Brain microvascular endothelial cell (primary cell): ENCODE measurements around the gene ITGBL1.

ENCODE experiments used
- DNase-seq: peaks from one replicate; pipeline ENCODE4 v3.0.0-alpha.2; 2020
- H3K27ac ChIP-seq: fragments of 250-450 bp; sonication (Bioruptor Pico); 2 replicates; pipeline ENCODE4 v1.5.1; 2020; ENCODE audit warnings: mild to moderate bottlenecking, moderate library complexity
- H3K27me3 ChIP-seq: fragments of 250-450 bp; sonication (Bioruptor Pico); replicated peaks from 2 replicates; pipeline ENCODE4 v1.5.1; 2020; ENCODE audit warnings: mild to moderate bottlenecking
- H3K36me3 ChIP-seq: fragments of 250-450 bp; sonication (Bioruptor Pico); replicated peaks from 2 replicates; pipeline ENCODE4 v1.5.1; 2020; ENCODE audit warnings: mild to moderate bottlenecking
- H3K4me3 ChIP-seq: 2 replicates; pipeline ENCODE4 v1.5.1; 2011; ENCODE audit warnings: low read depth, mild to moderate bottlenecking, control low read depth, low read length, moderate library complexity
- CTCF ChIP-seq: IDR thresholded peaks from 2 replicates; pipeline ENCODE4 v1.5.1; 2011; ENCODE audit warnings: low read depth, mild to moderate bottlenecking, moderate library complexity, low read length, control low read depth, inconsistent platforms; ENCODE audit errors: missing control alignments
- in situ Hi-C: cut with HindIII; loops from 2 replicates; pipeline ENCODE4 v1.10.0; 2017; ENCODE audit warnings: low sequenced_read_pairs, low pct_ligation_motif_present

ITGBL1 gene

GRCh38 chr13:101628900-101629299, 176.4 kb downstream of the ITGBL1 start:
- in situ Hi-C loops: no loop called here
- Histone ChIP-seq H3K27ac (no peak overlapping the region), H3K36me3 (no peaks in the 10 kb centered on the region), H3K27me3 (no peaks in the 10 kb centered on the region), H3K4me3 (no peak overlapping the region)
- no peak for TF ChIP-seq CTCF
- no peak for DNase-seq

- H3K27ac ChIP-seq: no peak overlapping the region
- H3K4me3 ChIP-seq: no peak overlapping the region
- TF ChIP-seq CTCF: no peak
- no peaks in the 10 kb centered on the region for H3K27me3 ChIP-seq
- no peaks in the 10 kb centered on the region for H3K36me3 ChIP-seq
- DNase-seq: no peak
- in situ Hi-C loops: no loop called here
Observed at GRCh38 chr13:101631395-101631794, 178.9 kb downstream of the ITGBL1 start.

GRCh38 chr13:101634142-101634541, 181.7 kb downstream of the ITGBL1 start:
- Histone ChIP-seq H3K27ac (no peak overlapping the region), H3K4me3 (no peak overlapping the region), H3K36me3 (no peaks in the 10 kb centered on the region), H3K27me3 (no peaks in the 10 kb centered on the region)
- no peak for DNase-seq
- TF ChIP-seq CTCF: no peak
- in situ Hi-C loops: no loop called here

- no peak overlapping the region for H3K4me3 ChIP-seq
- H3K36me3 ChIP-seq: no peaks in the 10 kb centered on the region
- in situ Hi-C loops: no loop called here
- DNase-seq: no peak
- peak overlapping the region; percentile 53 for H3K27ac ChIP-seq
- H3K27me3 ChIP-seq: no peaks in the 10 kb centered on the region
- no peak for TF ChIP-seq CTCF
Observed at GRCh38 chr13:101639711-101640110, 187.2 kb downstream of the ITGBL1 start.

- in situ Hi-C loops: no loop called here
- peak; percentile 34 for DNase-seq
- no peaks in the 10 kb centered on the region for H3K27me3 ChIP-seq
- H3K4me3 ChIP-seq: no peak overlapping the region
- H3K36me3 ChIP-seq: no peaks in the 10 kb centered on the region
- TF ChIP-seq CTCF: no peak
- H3K27ac ChIP-seq: peak overlapping the region; percentile 53
Observed at GRCh38 chr13:101640788-101641400, 188.4 kb downstream of the ITGBL1 start.

GRCh38 chr13:101645871-101646270, 193.4 kb downstream of the ITGBL1 start:
- DNase-seq: no peak

More at GRCh38 chr13:101645871-101646270, 193.4 kb downstream of the ITGBL1 start:
- no peaks in the 10 kb centered on the region for H3K27me3 ChIP-seq
- no peak overlapping the region for H3K4me3 ChIP-seq
- in situ Hi-C loops: no loop called here
- H3K36me3 ChIP-seq: peaks cover under 1% of the 10 kb centered on the region
- no peak overlapping the region for H3K27ac ChIP-seq
- no peak for TF ChIP-seq CTCF
